A549 treated with ZK216348 at 1 μM for 4 hours (cell line): ENCODE data around the gene QSOX1. TPM values are rescaled to one million over a fixed set of nuclear protein-coding genes. Genes with fewer than 3 reads are reported as not detected.

Experiments
- total RNA-seq: library from RNA; stranded (reverse); fragments of 200-300 nt; extraction: Qiagen RNA extraction; gene quantifications from 5 replicates; pipeline ENCODE4 v1.2.3, GENCODE V29; 2022; ENCODE audit warnings: low read depth

QSOX1 gene
- 47.1 to 82.6 TPM (median 77.5 TPM) in 5 replicates for total RNA-seq

GRCh38 chr1:180154325-180155181 lies at the start of gene QSOX1:
TSS of gene QSOX1 (plus strand) at chr1:180154869. CDS start at chr1:180154908, 39 bp downstream.

DNA sequence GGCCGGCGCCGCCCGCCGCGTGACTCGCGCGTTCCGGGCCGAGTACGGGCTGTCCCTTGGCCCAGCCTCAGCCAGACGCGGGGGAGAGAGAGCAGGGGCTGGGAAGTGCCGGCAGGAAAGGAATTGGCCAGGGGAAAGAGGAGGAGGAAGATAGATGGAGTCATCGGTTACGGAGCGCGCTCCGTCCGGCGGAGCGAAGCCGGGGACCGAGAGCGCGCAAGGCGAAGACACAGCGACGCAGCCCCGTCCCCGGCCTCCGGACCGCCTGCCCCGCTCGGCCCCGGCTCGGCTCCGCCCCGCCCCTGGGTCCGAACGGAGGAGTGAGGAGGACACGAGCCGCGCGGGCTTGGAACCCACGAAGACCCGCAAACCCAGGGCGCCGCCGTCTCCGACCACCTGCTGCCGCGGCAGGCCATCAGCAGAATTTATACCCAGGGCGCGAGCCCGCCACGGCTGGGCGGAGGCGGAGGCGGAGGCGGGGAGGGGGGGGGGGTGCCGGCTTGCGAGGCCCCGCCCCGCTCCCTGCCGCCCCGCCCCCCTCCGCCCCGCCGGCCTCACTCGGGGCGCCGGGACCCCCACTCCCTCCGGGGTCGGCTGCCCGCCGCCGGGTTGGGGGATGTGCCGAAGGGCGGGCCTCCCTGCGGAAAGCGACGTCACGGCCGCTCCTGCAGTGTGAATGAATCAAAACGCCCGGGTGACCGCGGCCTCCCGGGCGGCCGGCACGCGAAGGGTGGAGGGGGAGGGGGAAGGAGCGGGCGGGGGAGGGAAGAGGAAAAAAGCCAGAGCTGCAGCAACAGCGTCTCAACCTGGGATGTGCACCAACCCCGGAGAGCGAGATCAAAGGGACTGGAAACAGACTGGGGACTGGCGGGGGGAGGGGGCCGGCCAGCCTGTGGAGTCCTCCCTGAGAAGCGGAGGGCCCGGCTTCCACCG lies 75.1 kb downstream of the QSOX1 start, which contains the start of gene LHX4:
LHX4 (plus strand) TSS at position 782 of the 933 bp plus-strand sequence. CDS start 266 bp downstream, outside the sequence.

Other genes starting within 250 kb of the QSOX1 start
- 9.2 to 13.4 TPM (median 11.1 TPM) in 5 replicates for gene CEP350, start 200.1 kb upstream of the QSOX1 start, total RNA-seq
- 0.27 to 0.39 TPM (median 0.34 TPM) in 5 replicates for gene LHX4, start 75.4 kb downstream of the QSOX1 start, total RNA-seq